Rectal smooth muscle tissue (tissue), 1 donor: ENCODE results near the gene CFAP20DC.
"Not testable (repeated sequence)": the region's sequence is repeated elsewhere in the genome, so short reads cannot be mapped to it uniquely, and the experiment has no call there.

Experiments used
- H3K27ac ChIP-seq: one replicate; pipeline ENCODE4 v1.7.0; 2013; ENCODE audit warnings: low read depth, low read length, inconsistent platforms
- H3K27me3 ChIP-seq: one replicate; pipeline ENCODE4 v1.7.0; 2013; ENCODE audit warnings: low read length; ENCODE audit not compliant: control insufficient read depth, insufficient read depth
- H3K36me3 ChIP-seq: one replicate; pipeline ENCODE4 v1.7.0; 2013; ENCODE audit warnings: low read length; ENCODE audit not compliant: control insufficient read depth, insufficient read depth
- H3K4me1 ChIP-seq: one replicate; pipeline ENCODE4 v1.7.0; 2013; ENCODE audit warnings: low read length; ENCODE audit not compliant: control insufficient read depth, insufficient read depth
- H3K4me3 ChIP-seq: one replicate; pipeline ENCODE4 v1.7.0; 2013; ENCODE audit warnings: low read length
- H3K9ac ChIP-seq: one replicate; pipeline ENCODE4 v1.7.0; 2013; ENCODE audit warnings: low read length

The CFAP20DC gene

GRCh38 chr3:58989163-58989562, 60.7 kb downstream of the CFAP20DC start:
- Histone ChIP-seq H3K27ac (no peak overlapping the region), H3K27me3 (no peaks in the 10 kb centered on the region), H3K9ac (no peak overlapping the region), H3K36me3 (no peaks in the 10 kb centered on the region), H3K4me3 (no peak overlapping the region), H3K4me1 (no peaks in the 10 kb centered on the region)

- H3K4me3 ChIP-seq: no peak overlapping the region
Measured at GRCh38 chr3:58988041-58988440, 61.8 kb downstream of the CFAP20DC start.

GRCh38 chr3:58986654-58987053, 63.2 kb downstream of the CFAP20DC start:
- Histone ChIP-seq H3K4me1 (no peaks in the 10 kb centered on the region), H3K9ac (no peak overlapping the region), H3K27me3 (no peaks in the 10 kb centered on the region), H3K4me3 (no peak overlapping the region), H3K36me3 (no peaks in the 10 kb centered on the region), H3K27ac (no peak overlapping the region)

More at GRCh38 chr3:58988041-58988440, 61.8 kb downstream of the CFAP20DC start:
- H3K27ac ChIP-seq: no peak overlapping the region
- H3K36me3 ChIP-seq: no peaks in the 10 kb centered on the region
- no peaks in the 10 kb centered on the region for H3K27me3 ChIP-seq
- no peak overlapping the region for H3K9ac ChIP-seq
- H3K4me1 ChIP-seq: no peaks in the 10 kb centered on the region

- H3K4me1 ChIP-seq: no peaks in the 10 kb centered on the region
- no peaks in the 10 kb centered on the region for H3K27me3 ChIP-seq
- no peaks in the 10 kb centered on the region for H3K36me3 ChIP-seq
- no peak overlapping the region for H3K27ac ChIP-seq
- no peak overlapping the region for H3K9ac ChIP-seq
- H3K4me3 ChIP-seq: no peak overlapping the region
Measured at GRCh38 chr3:58979840-58980239, 70.0 kb downstream of the CFAP20DC start.

- no peaks in the 10 kb centered on the region for H3K27me3 ChIP-seq
- H3K27ac ChIP-seq: no peak overlapping the region
- no peaks in the 10 kb centered on the region for H3K4me1 ChIP-seq
- no peak overlapping the region for H3K9ac ChIP-seq
- no peak overlapping the region for H3K4me3 ChIP-seq
- H3K36me3 ChIP-seq: no peaks in the 10 kb centered on the region
Measured at GRCh38 chr3:58973796-58974195, 76.0 kb downstream of the CFAP20DC start.

- H3K27ac ChIP-seq, H3K27me3 ChIP-seq, H3K36me3 ChIP-seq, H3K4me3 ChIP-seq, H3K9ac ChIP-seq, H3K4me1 ChIP-seq: not testable (repeated sequence)
Measured at GRCh38 chr3:58967866-58968265, 82.0 kb downstream of the CFAP20DC start.

GRCh38 chr3:58965865-58966264, 84.0 kb downstream of the CFAP20DC start:
- Histone ChIP-seq H3K4me1 (no peaks in the 10 kb centered on the region), H3K27ac (no peak overlapping the region), H3K4me3 (no peak overlapping the region), H3K9ac (no peak overlapping the region), H3K27me3 (no peaks in the 10 kb centered on the region), H3K36me3 (no peaks in the 10 kb centered on the region)

GRCh38 chr3:58963928-58964503, 85.8 kb downstream of the CFAP20DC start:
- Histone ChIP-seq H3K4me1 (no peaks in the 10 kb centered on the region), H3K36me3 (no peaks in the 10 kb centered on the region), H3K27ac (no peak overlapping the region), H3K9ac (no peak overlapping the region), H3K4me3 (no peak overlapping the region), H3K27me3 (no peaks in the 10 kb centered on the region)

GRCh38 chr3:58962816-58963215, 87.0 kb downstream of the CFAP20DC start:
- Histone ChIP-seq H3K4me1 (no peaks in the 10 kb centered on the region), H3K27me3 (no peaks in the 10 kb centered on the region), H3K9ac (no peak overlapping the region), H3K36me3 (no peaks in the 10 kb centered on the region), H3K27ac (no peak overlapping the region), H3K4me3 (no peak overlapping the region)

GRCh38 chr3:58962040-58962651, 87.7 kb downstream of the CFAP20DC start:
- Histone ChIP-seq H3K27ac (no peak overlapping the region), H3K9ac (no peak overlapping the region), H3K27me3 (no peaks in the 10 kb centered on the region), H3K4me1 (no peaks in the 10 kb centered on the region), H3K36me3 (no peaks in the 10 kb centered on the region), H3K4me3 (no peak overlapping the region)

GRCh38 chr3:58955308-58955707, 94.5 kb downstream of the CFAP20DC start:
- no peak overlapping the region for H3K27ac ChIP-seq
- H3K27me3 ChIP-seq: no peaks in the 10 kb centered on the region
- H3K4me1 ChIP-seq: no peaks in the 10 kb centered on the region
- H3K36me3 ChIP-seq: no peaks in the 10 kb centered on the region
- H3K9ac ChIP-seq: no peak overlapping the region
- H3K4me3 ChIP-seq: no peak overlapping the region

GRCh38 chr3:58953288-58953687, 96.5 kb downstream of the CFAP20DC start:
- H3K27me3 ChIP-seq: no peaks in the 10 kb centered on the region

More at GRCh38 chr3:58953288-58953687, 96.5 kb downstream of the CFAP20DC start:
- H3K9ac ChIP-seq: no peak overlapping the region
- H3K4me3 ChIP-seq: no peak overlapping the region
- no peaks in the 10 kb centered on the region for H3K4me1 ChIP-seq
- no peak overlapping the region for H3K27ac ChIP-seq
- no peaks in the 10 kb centered on the region for H3K36me3 ChIP-seq
